Neural progenitor cell (in vitro differentiated cells): ENCODE data around the gene HIPK2.

ENCODE experiments used
- EZH2 ChIP-seq: fragments of 200-600 bp; sonication (generic); IDR thresholded peaks from 2 replicates; pipeline ENCODE4 v1.6.1; 2017; ENCODE audit warnings: antibody characterized with exemption, mild to moderate bottlenecking, moderate library complexity
- EZH2phosphoT487 ChIP-seq: fragments of 200-600 bp; sonication (generic); IDR thresholded peaks from 2 replicates; pipeline ENCODE4 v1.6.1; 2017; ENCODE audit warnings: antibody characterized with exemption
- TF ChIP-seq, protein P1 (sequence below): fragments of 200-600 bp; sonication (generic); IDR thresholded peaks from 2 replicates; pipeline ENCODE4 v1.5.1; 2017; ENCODE audit warnings: antibody characterized with exemption, mild to moderate bottlenecking

DNA sequence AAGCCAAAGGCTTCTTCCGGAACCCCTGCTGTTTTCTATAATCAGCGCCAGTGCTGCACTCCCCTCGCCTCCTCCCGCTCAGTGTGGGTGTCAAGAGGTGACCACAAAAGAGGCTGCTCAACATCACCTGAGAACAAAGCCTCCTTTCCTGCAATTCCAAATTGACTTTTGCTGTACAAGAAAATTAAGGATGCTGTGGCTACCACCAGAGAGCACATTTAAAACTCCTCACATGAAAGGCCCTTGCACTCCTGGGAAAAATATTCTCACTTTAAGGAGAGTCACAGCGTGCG lies 96.4 kb downstream of the HIPK2 start:
- TF ChIP-seq EZH2phosphoT487 (no peak), EZH2 (no peak)
- TF ChIP-seq, protein P1, sequence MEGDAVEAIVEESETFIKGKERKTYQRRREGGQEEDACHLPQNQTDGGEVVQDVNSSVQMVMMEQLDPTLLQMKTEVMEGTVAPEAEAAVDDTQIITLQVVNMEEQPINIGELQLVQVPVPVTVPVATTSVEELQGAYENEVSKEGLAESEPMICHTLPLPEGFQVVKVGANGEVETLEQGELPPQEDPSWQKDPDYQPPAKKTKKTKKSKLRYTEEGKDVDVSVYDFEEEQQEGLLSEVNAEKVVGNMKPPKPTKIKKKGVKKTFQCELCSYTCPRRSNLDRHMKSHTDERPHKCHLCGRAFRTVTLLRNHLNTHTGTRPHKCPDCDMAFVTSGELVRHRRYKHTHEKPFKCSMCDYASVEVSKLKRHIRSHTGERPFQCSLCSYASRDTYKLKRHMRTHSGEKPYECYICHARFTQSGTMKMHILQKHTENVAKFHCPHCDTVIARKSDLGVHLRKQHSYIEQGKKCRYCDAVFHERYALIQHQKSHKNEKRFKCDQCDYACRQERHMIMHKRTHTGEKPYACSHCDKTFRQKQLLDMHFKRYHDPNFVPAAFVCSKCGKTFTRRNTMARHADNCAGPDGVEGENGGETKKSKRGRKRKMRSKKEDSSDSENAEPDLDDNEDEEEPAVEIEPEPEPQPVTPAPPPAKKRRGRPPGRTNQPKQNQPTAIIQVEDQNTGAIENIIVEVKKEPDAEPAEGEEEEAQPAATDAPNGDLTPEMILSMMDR: no peak
